ENCODE results near the gene LPCAT3. TPM values are rescaled to one million over a fixed set of nuclear protein-coding genes. Genes with fewer than 3 reads are reported as not detected.

Gene LPCAT3
- total RNA-seq, 1 experiment from 2014 or later: 56.6 TPM

GRCh38 chr12:6965026-6965661, 53.1 kb downstream of the LPCAT3 start:
- no TSS peak for BruUV-seq (replicated peaks)
- CTCF ChIA-PET: interaction anchor here (0.5 to 2.0 kb wide), 6 partner anchors 22 to 96 kb away, joined by 3 to 20 read pairs (median 7); partner anchors contain the start of genes C12orf57 and RNU7-1
- DNase-seq (ENCODE audit: low spot score): peak; percentile 95
- Histone ChIP-seq H3K4me3 (ENCODE audit: low read depth, low read length, poor library complexity, severe bottlenecking) (no peak overlapping the region), H3K4me1 (ENCODE audit: insufficient read depth, low read length, poor library complexity, severe bottlenecking) (peaks cover 60% of the 10 kb centered on the region), H3K36me3 (ENCODE audit: insufficient read depth, low read length, poor library complexity, severe bottlenecking) (peaks cover 49% of the 10 kb centered on the region), H3K9me3 (ENCODE audit: low read depth, low read length, poor library complexity, severe bottlenecking) (no peaks in the 10 kb centered on the region), H3K27ac (ENCODE audit: low read depth, low read length, poor library complexity, severe bottlenecking) (peak overlapping the region; percentile 77), H3K27me3 (replicated peaks; ENCODE audit: insufficient read depth, low read depth, low read length, poor library complexity) (no peaks in the 10 kb centered on the region)
- POLR2A ChIA-PET (ENCODE audit: low non-redundant PET): interaction anchor here (1.0 to 1.9 kb wide), 2 partner anchors 18 to 21 kb away, joined by 3 to 6 read pairs; partner anchors contain the start of genes C12orf57 and RNU7-1
- intact Hi-C loops (cut with micrococcal nuclease; ENCODE audit: unreplicated experiment): loop anchor here (10.0 kb wide), 1 partner anchor 200 kb away; the partner anchor contains the start of gene PTMS
- TF ChIP-seq EZH2 (IDR thresholded peaks at IDR 0.05; ENCODE audit: borderline replicate concordance, low read depth, low read length, poor library complexity, severe bottlenecking): no peak
- peak; percentile 96 for TF ChIP-seq CTCF (conservative IDR thresholded peaks at IDR 0.05; ENCODE audit: low read depth, low read length)

- CTCF ChIA-PET: interaction anchor here (0.5 to 2.0 kb wide), 6 partner anchors 21 to 95 kb away, joined by 3 to 20 read pairs (median 7); partner anchors contain the start of genes C12orf57 and RNU7-1
- Histone ChIP-seq H3K36me3 (ENCODE audit: insufficient read depth, low read length, poor library complexity, severe bottlenecking) (peaks cover 49% of the 10 kb centered on the region), H3K9me3 (ENCODE audit: low read depth, low read length, poor library complexity, severe bottlenecking) (no peaks in the 10 kb centered on the region), H3K4me3 (ENCODE audit: low read depth, low read length, poor library complexity, severe bottlenecking) (no peak overlapping the region), H3K27me3 (replicated peaks; ENCODE audit: insufficient read depth, low read depth, low read length, poor library complexity) (no peaks in the 10 kb centered on the region), H3K27ac (ENCODE audit: low read depth, low read length, poor library complexity, severe bottlenecking) (peak overlapping the region; percentile 77), H3K4me1 (ENCODE audit: insufficient read depth, low read length, poor library complexity, severe bottlenecking) (peaks cover 60% of the 10 kb centered on the region)
- TF ChIP-seq CTCF (conservative IDR thresholded peaks at IDR 0.05; ENCODE audit: low read depth, low read length) (no peak), EZH2 (IDR thresholded peaks at IDR 0.05; ENCODE audit: borderline replicate concordance, low read depth, low read length, poor library complexity, severe bottlenecking) (no peak)
- POLR2A ChIA-PET (ENCODE audit: low non-redundant PET): interaction anchor here (1.0 to 1.9 kb wide), 2 partner anchors 17 to 21 kb away, joined by 3 to 6 read pairs; partner anchors contain the start of genes C12orf57 and RNU7-1
- no peak for DNase-seq (ENCODE audit: low spot score)
- no TSS peak for BruUV-seq (replicated peaks)
- intact Hi-C loops (cut with micrococcal nuclease; ENCODE audit: unreplicated experiment): loop anchor here (10.0 kb wide), 1 partner anchor 200 kb away; the partner anchor contains the start of gene PTMS
Observed at GRCh38 chr12:6964605-6965025, 53.7 kb downstream of the LPCAT3 start.

GRCh38 chr12:6963791-6964413, 54.4 kb downstream of the LPCAT3 start:
- Histone ChIP-seq H3K9me3 (ENCODE audit: low read depth, low read length, poor library complexity, severe bottlenecking) (no peaks in the 10 kb centered on the region), H3K4me1 (ENCODE audit: insufficient read depth, low read length, poor library complexity, severe bottlenecking) (peaks cover 54% of the 10 kb centered on the region), H3K4me3 (ENCODE audit: low read depth, low read length, poor library complexity, severe bottlenecking) (no peak overlapping the region), H3K27ac (ENCODE audit: low read depth, low read length, poor library complexity, severe bottlenecking) (peak overlapping the region; percentile 77), H3K36me3 (ENCODE audit: insufficient read depth, low read length, poor library complexity, severe bottlenecking) (peaks cover 45% of the 10 kb centered on the region), H3K27me3 (replicated peaks; ENCODE audit: insufficient read depth, low read depth, low read length, poor library complexity) (no peaks in the 10 kb centered on the region)
- intact Hi-C loops (cut with micrococcal nuclease; ENCODE audit: unreplicated experiment): loop anchor here (10.0 kb wide), 1 partner anchor 199 kb away; the partner anchor contains the start of gene PTMS
- TF ChIP-seq EZH2 (IDR thresholded peaks at IDR 0.05; ENCODE audit: borderline replicate concordance, low read depth, low read length, poor library complexity, severe bottlenecking): no peak
- ChIA-PET POLR2A (ENCODE audit: low non-redundant PET) (interaction anchor here (1.0 to 1.9 kb wide), 2 partner anchors 17 to 20 kb away, joined by 3 to 6 read pairs; partner anchors contain the start of genes C12orf57 and RNU7-1), CTCF (interaction anchor here (1.0 to 2.0 kb wide), 4 partner anchors 20 to 94 kb away, joined by 3 to 20 read pairs (median 8); partner anchors contain the start of genes C12orf57 and RNU7-1)
- BruUV-seq (replicated peaks): no TSS peak
- DNase-seq (ENCODE audit: low spot score): no peak
